T-helper 1 cell treated with Interleukin-12 subunit alpha and Interleukin-12 subunit beta and Interleukin-4 antibody, amounts not matched to agents 30 μg/mL and 1 μg/mL, for 36 hours (primary cell): ENCODE measurements around the gene PFKFB2.

Experiments
- H3K27ac Mint-ChIP-seq: one replicate; pipeline ENCODE4 v1.8.0; 2021; ENCODE audit warnings: mild to moderate bottlenecking, mixed read lengths
- H3K27me3 Mint-ChIP-seq: one replicate; pipeline ENCODE4 v1.8.0; 2021; ENCODE audit warnings: low read depth, mixed read lengths
- H3K36me3 Mint-ChIP-seq: one replicate; pipeline ENCODE4 v1.8.0; 2021; ENCODE audit warnings: low read depth, mixed read lengths
- H3K4me1 Mint-ChIP-seq: one replicate; pipeline ENCODE4 v1.8.0; 2021; ENCODE audit warnings: low read depth, mixed read lengths
- H3K4me3 Mint-ChIP-seq: one replicate; pipeline ENCODE4 v1.8.0; 2021; ENCODE audit warnings: mild to moderate bottlenecking, moderate library complexity, mixed read lengths
- H3K9me3 Mint-ChIP-seq: one replicate; pipeline ENCODE4 v1.8.0; 2021; ENCODE audit warnings: mixed read lengths

The PFKFB2 gene

DNA sequence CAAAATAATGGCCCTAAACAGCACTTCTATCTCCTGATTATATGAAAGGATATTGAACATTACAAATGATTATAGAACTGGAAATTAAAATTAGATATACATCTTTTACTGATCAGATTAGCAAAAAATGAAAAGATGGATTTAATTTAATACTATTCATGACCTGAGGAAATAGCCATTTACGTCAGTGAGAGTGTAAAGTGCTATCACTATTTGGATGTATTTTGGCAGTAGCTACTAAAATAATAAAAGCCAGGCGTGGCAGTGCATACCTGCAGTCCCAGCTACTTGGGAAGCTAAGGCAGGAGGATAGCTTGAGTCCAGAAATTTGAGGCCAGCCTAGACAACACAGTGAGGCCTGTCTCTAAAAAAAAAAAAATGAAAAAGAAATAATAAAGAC, 40.9 kb downstream of the PFKFB2 start:
- peaks cover 50% of the 10 kb centered on the region for H3K4me1 Mint-ChIP-seq

DNA sequence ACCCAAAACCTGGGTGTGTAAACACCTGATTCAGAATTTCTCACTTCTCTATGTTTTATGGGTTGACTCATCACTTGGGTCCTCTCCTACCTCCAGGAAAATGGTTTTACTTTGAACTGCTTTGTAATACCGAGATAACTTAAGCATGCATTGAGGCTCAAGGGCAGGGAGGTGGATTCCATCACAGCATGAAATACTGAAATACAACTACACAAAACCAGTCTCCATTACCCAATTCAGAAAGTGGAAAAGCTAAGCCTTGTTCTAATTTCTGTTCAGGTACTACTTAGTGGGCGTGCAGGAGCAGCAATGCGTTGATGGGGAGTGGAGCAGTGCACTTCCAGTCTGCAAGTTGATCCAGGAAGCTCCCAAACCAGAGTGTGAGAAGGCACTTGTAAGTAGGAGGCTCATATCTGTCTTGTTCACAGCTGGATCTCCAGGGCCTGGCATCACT, 44.8 kb downstream of the PFKFB2 start:
- H3K4me3 Mint-ChIP-seq = peak overlapping the region; percentile 40
- H3K27me3 Mint-ChIP-seq = peaks cover 11% of the 10 kb centered on the region
- peaks cover 10% of the 10 kb centered on the region for H3K9me3 Mint-ChIP-seq
- H3K4me1 Mint-ChIP-seq = peaks cover 37% of the 10 kb centered on the region
- H3K36me3 Mint-ChIP-seq = peaks cover 43% of the 10 kb centered on the region
- H3K27ac Mint-ChIP-seq = peak overlapping the region; percentile 84

More for the DNA sequence above, 40.9 kb downstream of the PFKFB2 start:
- Mint-ChIP-seq H3K27me3 (no peaks in the 10 kb centered on the region), H3K36me3 (peaks cover 31% of the 10 kb centered on the region), H3K9me3 (no peaks in the 10 kb centered on the region), H3K27ac (no peak overlapping the region), H3K4me3 (no peak overlapping the region)

DNA sequence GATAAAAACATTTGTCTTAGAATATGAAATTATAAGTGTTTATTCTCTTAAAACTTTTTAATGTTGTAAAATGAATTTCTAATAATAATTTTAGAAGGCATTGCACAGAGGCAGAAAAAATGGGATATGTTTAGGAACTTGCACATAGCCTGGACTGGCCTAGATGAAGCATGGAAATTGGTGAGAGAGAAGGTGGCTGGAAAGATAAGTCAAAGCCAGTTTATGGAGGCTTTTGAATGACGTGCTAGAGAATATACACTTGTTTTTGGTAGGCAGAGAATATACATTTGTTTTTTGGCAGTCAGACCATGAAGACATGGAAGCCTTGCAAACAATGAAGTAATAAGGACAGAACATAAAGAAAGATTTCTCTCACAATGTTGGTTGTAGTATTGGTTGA, 48.6 kb downstream of the PFKFB2 start:
- Mint-ChIP-seq H3K4me1 (peaks cover 17% of the 10 kb centered on the region), H3K4me3 (no peak overlapping the region), H3K27ac (no peak overlapping the region), H3K9me3 (peaks cover 10% of the 10 kb centered on the region), H3K36me3 (peaks cover 27% of the 10 kb centered on the region), H3K27me3 (peaks cover 16% of the 10 kb centered on the region)

DNA sequence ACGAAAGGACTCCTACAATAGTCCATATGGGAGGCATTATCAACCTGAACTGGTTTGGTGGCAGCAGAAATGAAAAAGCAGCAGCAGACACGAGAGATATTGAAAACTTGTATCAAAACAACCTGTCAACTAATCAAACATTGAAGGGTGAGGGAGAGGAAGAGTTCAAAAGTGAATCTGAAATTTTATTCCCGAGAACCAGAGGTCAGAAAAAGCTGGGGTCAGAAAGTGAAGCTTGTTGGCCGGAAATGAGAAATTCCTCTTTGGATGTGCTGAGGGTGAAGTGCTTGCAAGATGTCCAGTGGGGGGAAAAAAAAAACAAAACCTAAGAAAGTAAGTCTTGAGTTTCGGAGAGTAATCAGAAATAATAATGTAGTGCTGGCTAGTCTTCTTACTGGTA, 49.1 kb downstream of the PFKFB2 start:
- peaks cover 26% of the 10 kb centered on the region for H3K36me3 Mint-ChIP-seq
- peaks cover 10% of the 10 kb centered on the region for H3K9me3 Mint-ChIP-seq
- H3K27me3 Mint-ChIP-seq = peaks cover 16% of the 10 kb centered on the region
- no peak overlapping the region for H3K4me3 Mint-ChIP-seq
- H3K27ac Mint-ChIP-seq = no peak overlapping the region
- H3K4me1 Mint-ChIP-seq = peaks cover 16% of the 10 kb centered on the region

DNA sequence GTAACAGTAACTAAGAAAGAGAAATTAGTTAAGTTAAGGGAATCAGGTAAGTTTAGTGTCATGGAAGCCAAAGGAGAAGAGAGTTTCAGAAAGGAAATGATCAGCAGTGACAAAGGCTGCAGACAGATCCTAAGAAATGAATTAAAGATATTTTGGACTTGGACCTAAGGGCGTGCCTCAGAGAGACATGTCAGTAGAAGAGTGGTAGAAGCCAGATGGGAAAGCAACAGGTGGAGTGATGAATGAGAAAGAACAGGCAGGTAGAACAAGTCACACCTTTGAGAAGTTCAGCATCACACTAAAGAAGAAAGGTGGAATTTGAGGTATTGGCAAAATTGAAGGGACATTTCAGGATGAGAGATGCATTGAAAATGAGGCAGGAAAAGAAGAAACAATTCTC, 49.6 kb downstream of the PFKFB2 start:
- Mint-ChIP-seq H3K27ac (no peak overlapping the region), H3K4me3 (no peak overlapping the region), H3K9me3 (peaks cover 10% of the 10 kb centered on the region), H3K36me3 (peaks cover 25% of the 10 kb centered on the region), H3K4me1 (peaks cover 14% of the 10 kb centered on the region), H3K27me3 (peaks cover 18% of the 10 kb centered on the region)

DNA sequence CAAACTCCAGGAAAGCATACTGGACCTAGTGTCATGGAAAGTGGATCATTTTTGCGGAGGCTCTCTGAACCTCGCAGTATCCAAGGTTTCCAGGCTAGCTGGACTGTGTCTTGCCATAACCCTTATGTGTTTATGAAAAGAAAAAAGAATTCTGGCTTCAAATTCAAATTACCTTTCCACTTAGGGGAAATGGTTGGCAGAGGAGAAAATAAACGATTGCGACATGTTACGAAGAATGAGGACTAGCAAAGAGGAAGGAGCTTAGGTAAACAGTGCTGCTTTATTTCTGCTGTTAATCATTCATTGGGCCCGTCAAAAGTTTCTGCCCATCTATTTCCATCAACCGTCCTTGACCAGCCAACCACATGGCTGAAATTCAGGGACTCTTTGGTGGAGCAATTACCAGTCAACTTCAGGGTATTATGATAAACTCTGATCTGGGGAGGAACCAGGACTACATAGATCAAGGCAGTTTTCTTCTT, 50.9 kb downstream of the PFKFB2 start, which contains the start of gene C4BPA:
TSS of gene C4BPA (plus strand) at position 342 of the 482 bp plus-strand sequence. CDS start 8,793 bp downstream, outside the sequence.
- peaks cover 18% of the 10 kb centered on the region for H3K36me3 Mint-ChIP-seq
- no peak within 1 kb of the TSS for H3K4me3 Mint-ChIP-seq
- peaks cover 21% of the 10 kb centered on the region for H3K27me3 Mint-ChIP-seq
- no peak within 1 kb of the TSS for H3K27ac Mint-ChIP-seq
- H3K9me3 Mint-ChIP-seq = peaks cover 10% of the 10 kb centered on the region
- peaks cover 8% of the 10 kb centered on the region for H3K4me1 Mint-ChIP-seq

DNA sequence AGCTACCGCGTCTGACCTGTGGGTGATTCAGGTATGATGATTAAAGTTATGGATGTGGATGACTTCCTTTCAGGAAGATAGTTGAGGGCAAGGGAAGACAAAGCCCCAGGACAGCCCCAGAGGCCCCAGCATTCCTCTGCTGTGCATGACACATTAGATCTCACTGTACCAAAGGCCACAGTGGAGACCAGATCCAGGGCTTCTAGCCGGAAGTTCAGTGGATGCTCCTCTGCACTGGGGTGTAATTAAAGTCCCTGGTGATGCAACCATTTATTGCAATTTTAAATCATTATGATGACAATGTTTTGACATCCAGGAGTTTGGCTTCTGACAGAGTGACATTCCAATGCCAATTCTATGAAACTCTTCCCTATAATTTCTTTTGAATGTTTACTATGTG, 55.9 kb downstream of the PFKFB2 start:
- peaks cover under 1% of the 10 kb centered on the region for H3K36me3 Mint-ChIP-seq
- H3K4me3 Mint-ChIP-seq = no peak overlapping the region
- no peak overlapping the region for H3K27ac Mint-ChIP-seq
- H3K27me3 Mint-ChIP-seq = peaks cover 33% of the 10 kb centered on the region
- no peaks in the 10 kb centered on the region for H3K9me3 Mint-ChIP-seq
- H3K4me1 Mint-ChIP-seq = no peaks in the 10 kb centered on the region

DNA sequence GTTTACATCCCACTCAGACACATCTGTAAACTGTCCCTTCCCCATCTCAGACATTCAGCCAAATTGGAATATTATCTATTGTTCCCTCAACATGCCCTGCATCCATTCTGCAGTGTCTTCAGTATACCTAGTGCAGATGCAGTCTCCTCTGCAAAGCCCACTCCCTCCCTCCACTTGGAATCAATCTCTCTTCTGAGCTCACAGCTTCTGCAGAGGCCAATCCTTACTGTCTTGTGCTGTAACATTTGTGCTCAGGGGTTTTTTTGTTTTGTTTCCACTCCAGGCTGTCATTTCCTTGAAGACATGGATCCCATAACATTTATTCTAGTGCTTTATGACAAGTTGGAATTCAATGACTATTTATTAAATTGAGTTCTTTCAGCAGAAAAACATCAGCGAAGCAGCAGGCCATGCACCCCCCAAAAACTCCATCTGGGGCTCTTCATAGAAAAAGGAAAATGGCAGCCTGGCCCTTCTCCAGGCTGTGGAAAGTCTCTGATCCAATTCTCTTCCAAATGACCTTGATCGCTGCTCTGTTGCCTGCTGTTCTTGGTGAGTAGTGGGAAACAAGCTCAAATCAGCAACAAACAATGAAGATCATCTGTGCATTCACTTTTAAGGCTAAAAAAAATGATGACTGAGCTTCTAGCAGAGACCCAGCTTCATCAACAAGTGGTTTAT, 59.7 kb downstream of the PFKFB2 start:
- H3K4me3 Mint-ChIP-seq = no peak overlapping the region
- H3K36me3 Mint-ChIP-seq = peaks cover 3% of the 10 kb centered on the region
- peaks cover 26% of the 10 kb centered on the region for H3K27me3 Mint-ChIP-seq
- H3K9me3 Mint-ChIP-seq = no peaks in the 10 kb centered on the region
- no peak overlapping the region for H3K27ac Mint-ChIP-seq
- H3K4me1 Mint-ChIP-seq = no peaks in the 10 kb centered on the region

DNA sequence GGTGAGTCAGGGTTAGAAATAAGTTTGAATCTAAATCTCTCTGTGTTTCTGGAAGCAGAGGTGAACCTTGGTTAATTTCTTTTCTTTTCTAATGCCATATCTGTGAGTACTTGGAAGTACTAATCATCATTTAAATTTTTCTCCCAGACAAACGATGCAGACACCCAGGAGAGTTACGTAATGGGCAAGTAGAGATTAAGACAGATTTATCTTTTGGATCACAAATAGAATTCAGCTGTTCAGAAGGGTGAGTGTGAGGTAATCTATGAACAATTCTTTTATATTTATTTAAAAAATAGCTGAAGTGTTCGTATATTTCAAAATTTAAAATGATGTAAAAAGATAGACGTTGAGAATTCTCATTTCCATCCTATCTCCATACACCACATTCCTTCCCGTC, 62.2 kb downstream of the PFKFB2 start:
- H3K27ac Mint-ChIP-seq = no peak overlapping the region
- no peaks in the 10 kb centered on the region for H3K4me1 Mint-ChIP-seq
- H3K36me3 Mint-ChIP-seq = peaks cover 3% of the 10 kb centered on the region
- no peaks in the 10 kb centered on the region for H3K9me3 Mint-ChIP-seq
- H3K4me3 Mint-ChIP-seq = no peak overlapping the region
- peaks cover 18% of the 10 kb centered on the region for H3K27me3 Mint-ChIP-seq

DNA sequence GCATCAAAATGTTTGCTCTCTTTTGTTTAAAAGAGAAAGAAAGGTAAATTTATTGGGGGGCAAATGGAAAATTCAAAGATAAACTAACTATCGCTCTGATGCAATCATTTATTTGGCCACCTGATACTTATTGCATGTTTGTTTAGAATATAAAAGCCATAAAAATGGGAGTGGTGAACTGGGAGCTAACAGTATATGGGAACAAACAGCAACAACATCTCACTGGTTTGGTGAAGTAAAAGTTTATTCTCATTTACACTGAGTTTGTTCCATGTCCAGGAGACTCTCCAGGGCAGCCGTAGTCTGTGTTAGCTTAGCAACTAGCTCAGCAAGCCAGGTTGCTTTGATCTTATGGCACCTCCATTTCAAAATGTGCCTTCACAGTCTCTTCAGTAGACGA, 71.3 kb downstream of the PFKFB2 start:
- H3K4me1 Mint-ChIP-seq = no peaks in the 10 kb centered on the region
- H3K27ac Mint-ChIP-seq = no peak overlapping the region
- H3K36me3 Mint-ChIP-seq = peaks cover 10% of the 10 kb centered on the region
- peaks cover 31% of the 10 kb centered on the region for H3K9me3 Mint-ChIP-seq
- H3K27me3 Mint-ChIP-seq = peaks cover 9% of the 10 kb centered on the region
- no peak overlapping the region for H3K4me3 Mint-ChIP-seq

DNA sequence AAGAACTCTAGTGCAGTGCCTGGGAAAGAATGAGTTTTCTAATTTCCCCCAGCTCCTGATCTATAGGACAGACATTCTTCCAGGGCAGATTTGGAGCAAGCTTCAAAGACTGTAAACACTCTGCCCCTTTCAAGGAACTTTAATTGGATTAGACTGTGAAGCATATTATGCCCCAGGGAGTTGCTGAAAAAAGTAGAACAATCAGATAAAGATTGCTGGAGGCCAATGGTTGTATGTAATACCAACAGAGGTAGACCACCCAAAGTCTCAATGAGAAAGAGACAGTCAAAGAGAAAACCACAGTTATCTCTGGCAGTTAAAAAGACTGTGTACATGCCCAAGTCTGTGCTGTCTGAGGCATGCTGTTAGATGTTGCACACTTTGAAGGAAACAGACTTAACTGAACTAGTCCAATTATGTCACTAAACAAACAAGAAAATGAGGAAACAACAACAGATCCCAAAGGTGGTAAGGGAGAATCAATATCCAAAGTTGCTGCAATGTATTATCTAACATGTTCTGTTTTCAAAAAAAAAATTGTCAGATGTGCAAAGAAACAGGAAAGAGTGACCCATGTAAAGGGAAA, 75.4 kb downstream of the PFKFB2 start:
- no peak overlapping the region for H3K27ac Mint-ChIP-seq

DNA sequence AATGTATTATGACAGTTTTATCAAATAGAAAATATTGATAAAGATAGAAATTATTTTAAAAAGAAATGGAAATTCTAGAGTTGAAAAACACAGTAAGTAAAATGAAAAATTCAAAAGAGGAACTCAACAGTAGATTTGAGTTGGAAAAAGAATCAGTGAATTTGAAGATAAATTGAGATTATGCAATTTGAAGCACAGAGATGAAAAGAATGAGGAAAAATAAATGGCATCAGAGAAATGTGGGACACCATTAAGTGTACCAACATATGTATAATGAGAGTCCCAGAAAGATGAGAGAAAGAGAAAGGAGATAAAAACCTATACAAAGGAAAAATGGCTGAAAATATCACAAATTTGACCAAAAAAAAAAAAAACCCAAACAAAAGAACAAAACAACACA, 76.0 kb downstream of the PFKFB2 start:
- Mint-ChIP-seq H3K9me3 (peaks cover 46% of the 10 kb centered on the region), H3K27ac (no peak overlapping the region), H3K4me3 (no peak overlapping the region), H3K4me1 (no peaks in the 10 kb centered on the region), H3K36me3 (peaks cover 10% of the 10 kb centered on the region), H3K27me3 (peaks cover 13% of the 10 kb centered on the region)

More for the DNA sequence above, 75.4 kb downstream of the PFKFB2 start:
- Mint-ChIP-seq H3K27me3 (peaks cover 14% of the 10 kb centered on the region), H3K4me1 (no peaks in the 10 kb centered on the region), H3K36me3 (peaks cover 10% of the 10 kb centered on the region), H3K9me3 (peaks cover 46% of the 10 kb centered on the region), H3K4me3 (no peak overlapping the region)
